Testis (tissue), 3 donors: Measurements from ENCODE around the gene DYRK1A. TPM values are rescaled to one million over a fixed set of nuclear protein-coding genes. Genes with fewer than 3 reads are reported as not detected.

ENCODE experiments used
- DNase-seq: peaks from one replicate; pipeline ENCODE4 v3.0.0-alpha.2; 2019
- H3K27ac ChIP-seq, 2 donors: fragments of 200-600 bp; sonication (generic); one replicate each; pipeline ENCODE4 v1.5.1; 2019
- H3K27me3 ChIP-seq: fragments of 200-600 bp; sonication (generic); one replicate; pipeline ENCODE4 v1.5.1; 2019
- H3K36me3 ChIP-seq: fragments of 200-600 bp; sonication (generic); one replicate; pipeline ENCODE4 v1.5.1; 2017; ENCODE audit warnings: low read depth; ENCODE audit errors: missing control alignments
- H3K4me1 ChIP-seq: fragments of 200-600 bp; sonication (generic); one replicate; pipeline ENCODE4 v1.5.1; 2019
- H3K4me3 ChIP-seq, 2 donors: fragments of 200-600 bp; sonication (generic); one replicate each; pipeline ENCODE4 v1.5.1; 2017 to 2019
- H3K9me3 ChIP-seq: fragments of 200-600 bp; sonication (generic); one replicate; pipeline ENCODE4 v1.5.1; 2017
- POLR2A ChIP-seq: fragments of 450-650 bp; IDR thresholded peaks from one replicate; pipeline ENCODE4 v1.6.1; 2017; ENCODE audit warnings: antibody characterized with exemption, mild to moderate bottlenecking, moderate library complexity
- WGBS, 2 donors: methylation state at CpG; one replicate each; pipeline ENCODE4 v1.1.5; 2018; 5-methylcytosine and 5-hydroxymethylcytosine counted together
- intact Hi-C: fragments of 100-400 bp; cut with DNase I; formaldehyde crosslinking; loops from one replicate; pipeline ENCODE4 v1.15.1; 2023; ENCODE audit warnings: low total_unique reads
- polyA plus RNA-seq: library from polyadenylated mRNA; stranded (reverse); fragments of 350-450 nt; fragmentation: Illumina TruSeq; extraction: RNeasy Lipid Tissue Mini Kit (QIAGEN cat#74804); gene quantifications from one replicate; pipeline ENCODE4 v1.2.3, GENCODE V29; 2014; ENCODE audit warnings: low read depth, low replicate concordance; ENCODE audit not compliant: insufficient read depth
- total RNA-seq, 2 donors: library from RNA; depleted of rRNA; stranded (reverse); fragments of >200 nt; gene quantifications; one replicate each; pipeline ENCODE4 v1.2.3, GENCODE V29; 2016
- TF ChIP-seq, protein P1 (sequence below), 3 experiments: fragments of 450-650 bp in 2 of 3; fragments of 200-600 bp in 1 of 3; sonication (generic) in 1 of 3; IDR thresholded peaks; one replicate each; pipeline ENCODE4 v1.5.1; 2016 to 2019; ENCODE audit warnings: antibody characterized with exemption in 3 of 3, mild to moderate bottlenecking in 2 of 3, moderate library complexity in 1 of 3

DYRK1A gene
- total and polyA plus RNA-seq, 3 donors from 2014 or later, result 68.6 to 166 (median 141) TPM

DNA sequence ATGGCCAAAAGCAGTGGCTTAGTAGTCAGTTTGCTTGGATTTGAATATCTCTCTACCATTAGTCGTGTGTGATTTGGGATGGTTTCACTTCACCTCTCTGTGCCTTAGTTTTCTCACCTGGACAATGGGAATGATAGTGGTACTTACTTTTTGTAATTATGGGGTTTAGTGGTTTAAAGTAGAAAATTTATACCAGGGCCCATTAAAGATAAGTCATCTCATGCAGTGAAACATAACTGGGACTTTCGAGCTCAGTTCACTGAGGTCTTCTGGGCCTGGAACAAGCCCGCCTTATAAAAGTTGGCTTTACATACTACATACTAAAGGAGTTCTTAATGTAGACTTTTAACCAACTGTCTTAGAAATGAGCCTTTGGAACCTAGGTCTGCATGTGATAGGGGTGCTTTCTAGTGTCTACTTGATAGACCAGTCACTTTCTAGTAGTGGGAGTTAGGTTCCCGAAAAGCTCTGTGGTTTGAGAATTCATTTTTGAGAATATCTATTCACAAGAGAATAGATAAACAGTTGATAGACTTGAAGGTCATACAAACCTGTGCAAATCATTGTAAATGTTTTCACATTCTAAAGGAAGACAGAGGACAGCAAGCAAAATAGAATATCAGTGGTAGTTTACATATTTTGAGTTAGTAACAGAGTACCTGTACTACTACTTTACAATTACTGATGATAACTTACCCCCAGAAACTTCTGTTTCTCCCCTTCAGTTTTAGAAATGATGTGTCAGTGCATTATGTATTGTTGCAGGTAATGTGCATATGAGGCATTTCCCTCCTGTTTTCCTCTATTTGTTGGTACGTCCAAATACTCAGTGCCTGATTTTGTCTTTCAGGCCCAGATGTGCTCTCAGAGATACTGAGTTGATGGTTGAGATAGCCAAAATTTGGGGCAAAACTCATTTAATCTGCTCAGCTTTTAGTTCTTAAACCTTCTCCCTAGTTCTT, 48.0 kb downstream of the DYRK1A start:
- 76 to 83% methylated on average over 5 of the region's 5 CpGs for WGBS, 2 donors
- intact Hi-C loops, result no loop called here
- TF ChIP-seq, protein P1, sequence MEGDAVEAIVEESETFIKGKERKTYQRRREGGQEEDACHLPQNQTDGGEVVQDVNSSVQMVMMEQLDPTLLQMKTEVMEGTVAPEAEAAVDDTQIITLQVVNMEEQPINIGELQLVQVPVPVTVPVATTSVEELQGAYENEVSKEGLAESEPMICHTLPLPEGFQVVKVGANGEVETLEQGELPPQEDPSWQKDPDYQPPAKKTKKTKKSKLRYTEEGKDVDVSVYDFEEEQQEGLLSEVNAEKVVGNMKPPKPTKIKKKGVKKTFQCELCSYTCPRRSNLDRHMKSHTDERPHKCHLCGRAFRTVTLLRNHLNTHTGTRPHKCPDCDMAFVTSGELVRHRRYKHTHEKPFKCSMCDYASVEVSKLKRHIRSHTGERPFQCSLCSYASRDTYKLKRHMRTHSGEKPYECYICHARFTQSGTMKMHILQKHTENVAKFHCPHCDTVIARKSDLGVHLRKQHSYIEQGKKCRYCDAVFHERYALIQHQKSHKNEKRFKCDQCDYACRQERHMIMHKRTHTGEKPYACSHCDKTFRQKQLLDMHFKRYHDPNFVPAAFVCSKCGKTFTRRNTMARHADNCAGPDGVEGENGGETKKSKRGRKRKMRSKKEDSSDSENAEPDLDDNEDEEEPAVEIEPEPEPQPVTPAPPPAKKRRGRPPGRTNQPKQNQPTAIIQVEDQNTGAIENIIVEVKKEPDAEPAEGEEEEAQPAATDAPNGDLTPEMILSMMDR (IDR thresholded peaks at IDR 0.05), result no peak
- no peak for TF ChIP-seq POLR2A
- no peaks in the 10 kb centered on the region for H3K36me3 ChIP-seq
- H3K27ac ChIP-seq, result no peak overlapping the region
- H3K9me3 ChIP-seq, result no peaks in the 10 kb centered on the region
- H3K4me1 ChIP-seq, result peaks cover 13% of the 10 kb centered on the region
- no peak for DNase-seq
- no peak overlapping the region for H3K4me3 ChIP-seq
- H3K27me3 ChIP-seq, result no peaks in the 10 kb centered on the region

DNA sequence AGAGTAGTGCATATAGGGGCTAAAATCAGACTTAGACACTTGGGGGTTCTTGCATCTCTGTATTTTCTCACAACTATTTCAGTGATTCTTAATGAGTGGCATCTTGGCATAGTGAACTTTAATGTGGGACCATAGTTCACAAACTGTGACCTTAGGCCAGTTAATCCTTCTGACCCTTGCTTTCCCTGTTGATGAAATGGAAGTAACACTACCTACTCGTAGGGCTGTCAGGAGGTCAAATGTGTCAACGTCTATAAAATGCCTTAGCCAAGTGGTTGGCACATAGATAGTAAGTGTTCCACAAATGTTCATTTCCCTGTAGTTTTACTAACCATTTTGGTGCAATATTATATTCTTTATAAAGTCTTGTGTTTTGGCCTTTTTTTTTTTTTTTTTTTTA, 49.4 kb downstream of the DYRK1A start:
- peaks cover 14% of the 10 kb centered on the region for H3K4me1 ChIP-seq
- TF ChIP-seq POLR2A, result no peak
- intact Hi-C loops, result no loop called here
- 44 to 72% methylated on average over 2 of the region's 2 CpGs for WGBS, 2 donors
- H3K27ac ChIP-seq, result no peak overlapping the region
- no peak overlapping the region for H3K4me3 ChIP-seq
- H3K9me3 ChIP-seq, result no peaks in the 10 kb centered on the region
- no peaks in the 10 kb centered on the region for H3K27me3 ChIP-seq
- no peak for DNase-seq
- no peaks in the 10 kb centered on the region for H3K36me3 ChIP-seq

DNA sequence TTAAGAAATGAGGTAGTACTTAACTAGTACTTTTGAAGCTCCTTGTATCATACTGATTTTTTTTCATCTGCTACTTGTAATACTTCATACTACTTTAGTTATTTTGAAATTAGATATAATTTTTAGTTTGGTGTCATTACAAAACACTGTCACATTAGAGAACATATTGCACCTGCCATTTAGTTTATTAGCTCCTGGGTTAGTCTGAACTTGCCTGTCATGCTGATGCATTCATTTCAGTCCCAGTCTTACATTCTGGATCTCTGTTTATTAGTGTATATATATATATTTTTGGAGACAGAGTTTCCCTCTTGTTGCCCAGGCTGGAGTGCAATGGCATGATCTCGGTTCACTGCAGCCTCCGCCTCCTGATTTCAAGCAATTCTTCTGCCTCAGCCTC, 50.3 kb downstream of the DYRK1A start:
- no peak for DNase-seq
- Histone ChIP-seq H3K36me3 (no peaks in the 10 kb centered on the region), H3K27ac (no peak overlapping the region), H3K4me1 (peaks cover 14% of the 10 kb centered on the region), H3K4me3 (no peak overlapping the region), H3K27me3 (no peaks in the 10 kb centered on the region), H3K9me3 (no peaks in the 10 kb centered on the region)
- intact Hi-C loops, result no loop called here
- 93 to 97% methylated on average over 2 of the region's 2 CpGs for WGBS, 2 donors
- TF ChIP-seq, protein P1 (IDR thresholded peaks at IDR 0.05), result no peak
- no peak for TF ChIP-seq POLR2A

DNA sequence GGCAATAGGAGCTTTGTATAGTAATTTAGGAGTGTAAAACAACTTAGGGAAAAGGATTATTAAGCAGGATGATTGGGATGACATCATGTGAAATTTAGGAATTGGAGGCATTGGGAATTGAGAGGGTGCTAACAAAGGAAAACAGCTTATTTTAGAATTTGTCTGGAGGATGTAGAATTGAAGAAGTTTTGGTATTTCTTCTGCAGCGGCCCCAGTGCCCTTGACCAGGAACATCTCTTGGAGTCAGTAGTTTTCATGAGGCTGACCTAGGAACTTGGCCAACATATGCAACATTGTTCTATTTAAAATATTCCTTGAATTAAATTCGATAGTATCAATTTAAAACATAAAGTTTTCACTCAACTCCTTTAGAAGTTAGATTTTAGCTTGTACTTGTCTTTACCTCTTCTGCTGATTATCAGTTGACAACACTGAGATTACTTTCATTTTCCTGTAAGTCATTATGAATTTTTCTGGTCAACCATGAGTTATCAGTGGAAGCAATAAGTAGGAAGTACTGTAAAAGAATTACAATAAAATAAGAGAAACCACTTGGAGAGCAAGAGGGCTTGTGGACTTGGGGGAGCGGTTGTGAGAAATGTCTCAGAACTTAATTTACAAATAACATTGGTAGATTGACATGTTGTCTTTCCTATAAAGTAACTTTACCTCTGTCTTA, 52.8 kb downstream of the DYRK1A start:
- H3K4me1 ChIP-seq, result peaks cover 14% of the 10 kb centered on the region
- H3K27me3 ChIP-seq, result no peaks in the 10 kb centered on the region
- H3K27ac ChIP-seq, result no peak overlapping the region
- TF ChIP-seq, protein P1 (IDR thresholded peaks at IDR 0.05), result no peak
- no peak for TF ChIP-seq POLR2A
- intact Hi-C loops, result no loop called here
- no peaks in the 10 kb centered on the region for H3K36me3 ChIP-seq
- no peak overlapping the region for H3K4me3 ChIP-seq
- 62 to 71% methylated on average over 3 of the region's 3 CpGs for WGBS, 2 donors
- no peak for DNase-seq
- no peaks in the 10 kb centered on the region for H3K9me3 ChIP-seq

DNA sequence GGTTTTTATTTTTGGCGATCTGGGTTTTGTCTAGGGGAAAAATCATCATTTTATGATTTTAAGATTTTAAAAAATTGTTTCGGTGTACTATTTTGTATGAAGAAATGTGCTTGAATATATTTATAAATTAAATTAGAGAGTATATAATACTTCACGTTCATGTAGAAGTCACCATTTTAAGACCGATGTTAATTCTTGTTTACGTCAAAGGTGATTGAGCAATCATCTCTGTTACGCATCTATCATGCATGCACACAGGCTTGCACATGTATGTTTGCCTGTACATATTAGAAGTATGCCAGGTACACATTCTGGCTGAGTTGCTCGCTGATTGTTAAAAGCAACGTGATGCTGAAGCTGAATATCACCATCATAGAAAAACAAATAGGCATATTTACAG, 54.7 kb downstream of the DYRK1A start:
- 90 to 92% methylated on average over 8 of the region's 8 CpGs for WGBS, 2 donors
- H3K4me3 ChIP-seq, result no peak overlapping the region
- no peaks in the 10 kb centered on the region for H3K9me3 ChIP-seq
- no peaks in the 10 kb centered on the region for H3K36me3 ChIP-seq
- H3K27me3 ChIP-seq, result no peaks in the 10 kb centered on the region
- intact Hi-C loops, result no loop called here
- H3K27ac ChIP-seq, result no peak overlapping the region
- H3K4me1 ChIP-seq, result peaks cover 14% of the 10 kb centered on the region
- TF ChIP-seq POLR2A, result no peak
- TF ChIP-seq, protein P1 (IDR thresholded peaks at IDR 0.05), result no peak
- DNase-seq, result no peak
